ENCODE measurements around the gene GLB1L2.

The GLB1L2 gene

DNA sequence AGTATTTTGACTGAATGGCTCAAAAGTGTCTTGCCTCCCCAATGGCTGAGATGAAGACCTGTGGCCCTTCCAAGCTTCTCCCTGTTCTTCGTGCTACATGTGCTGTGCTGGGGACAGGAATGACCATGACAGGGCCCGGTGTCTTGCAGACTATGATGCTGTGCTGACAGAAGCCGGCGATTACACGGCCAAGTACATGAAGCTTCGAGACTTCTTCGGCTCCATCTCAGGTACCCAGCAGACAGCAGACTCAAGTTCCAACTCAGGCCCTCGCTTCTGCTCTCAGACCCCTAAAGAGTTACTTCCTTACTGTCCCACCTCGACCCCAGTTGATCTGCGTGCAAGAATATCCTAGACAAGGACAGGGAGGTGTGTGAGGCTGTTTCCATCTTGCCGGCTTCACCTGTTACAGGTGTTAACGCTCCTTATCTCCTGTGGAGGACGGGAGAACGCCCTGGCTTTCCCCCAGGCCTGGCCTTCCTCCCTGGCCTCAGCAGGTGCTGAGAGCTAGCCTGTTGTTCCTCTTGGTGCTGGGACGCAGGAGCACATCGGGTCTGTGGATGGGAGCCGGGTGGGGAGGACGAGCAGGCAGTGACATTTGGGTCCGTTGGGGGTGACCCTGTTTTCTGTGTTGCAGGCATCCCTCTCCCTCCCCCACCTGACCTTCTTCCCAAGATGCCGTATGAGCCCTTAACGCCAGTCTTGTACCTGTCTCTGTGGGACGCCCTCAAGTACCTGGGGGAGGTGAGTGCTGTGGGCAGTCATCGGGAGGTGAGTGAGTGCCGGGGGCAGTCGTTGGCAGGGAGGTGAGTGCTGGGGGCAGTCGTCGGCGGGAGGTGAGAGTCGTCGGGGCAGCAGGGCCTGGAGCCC is 38.1 kb downstream of the GLB1L2 start:
- DNase-seq (ENCODE audit: extremely low spot score), result no peak
- TF ChIP-seq CTCF (IDR thresholded peaks at IDR 0.05; ENCODE audit: control extremely low read depth, extremely low read depth, low read depth, missing control alignments), result no peak
- CTCF ChIA-PET, result interaction anchor here (1.1 kb wide), 1 partner anchor 10 kb away, joined by 3 read pairs; no protein-coding TSS in a partner anchor
- POLR2A ChIA-PET, result no interaction called here

DNA sequence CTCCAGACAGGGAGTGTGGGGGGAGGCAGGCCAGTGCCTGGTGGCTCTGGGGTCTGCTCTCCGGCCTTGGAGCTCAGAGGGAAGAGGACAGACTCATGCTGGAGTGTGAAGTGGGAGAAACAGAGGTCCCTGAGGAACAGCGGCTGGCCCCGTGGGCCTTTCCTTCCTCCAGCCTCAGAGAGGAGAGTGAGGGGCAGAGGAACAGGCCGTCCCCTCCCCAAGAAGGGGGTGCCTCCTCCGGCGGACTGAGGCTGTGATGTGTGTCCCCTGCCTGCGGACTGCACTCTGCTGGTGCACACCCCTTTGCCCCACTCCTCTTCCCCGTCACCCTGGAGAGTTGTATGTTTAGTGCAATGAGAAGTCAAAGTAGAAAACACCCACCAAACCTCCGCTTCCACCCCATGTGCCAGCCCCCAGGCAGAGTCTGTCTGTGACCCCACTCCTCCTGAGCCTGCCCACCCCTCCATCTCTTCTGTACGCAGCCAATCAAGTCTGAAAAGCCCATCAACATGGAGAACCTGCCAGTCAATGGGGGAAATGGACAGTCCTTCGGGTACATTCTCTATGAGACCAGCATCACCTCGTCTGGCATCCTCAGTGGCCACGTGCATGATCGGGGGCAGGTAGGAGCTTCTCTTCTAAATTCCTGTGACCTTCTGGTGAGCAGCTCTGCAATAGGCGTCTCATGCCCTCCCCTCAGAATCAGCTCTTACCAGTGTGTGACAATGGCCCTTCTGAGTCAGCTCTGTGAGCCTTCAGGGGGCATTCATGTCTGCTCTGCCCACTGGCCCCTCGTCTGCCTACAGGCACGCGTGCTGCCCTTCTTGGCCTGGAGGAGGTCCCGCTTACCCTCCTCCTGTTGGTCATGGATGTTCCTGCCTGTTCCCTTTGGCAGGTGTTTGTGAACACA is 39.0 kb downstream of the GLB1L2 start:
- no peak for DNase-seq (ENCODE audit: extremely low spot score)
- ChIA-PET CTCF (no interaction called here), POLR2A (no interaction called here)
- TF ChIP-seq CTCF (IDR thresholded peaks at IDR 0.05; ENCODE audit: control extremely low read depth, extremely low read depth, low read depth, missing control alignments), result no peak

DNA sequence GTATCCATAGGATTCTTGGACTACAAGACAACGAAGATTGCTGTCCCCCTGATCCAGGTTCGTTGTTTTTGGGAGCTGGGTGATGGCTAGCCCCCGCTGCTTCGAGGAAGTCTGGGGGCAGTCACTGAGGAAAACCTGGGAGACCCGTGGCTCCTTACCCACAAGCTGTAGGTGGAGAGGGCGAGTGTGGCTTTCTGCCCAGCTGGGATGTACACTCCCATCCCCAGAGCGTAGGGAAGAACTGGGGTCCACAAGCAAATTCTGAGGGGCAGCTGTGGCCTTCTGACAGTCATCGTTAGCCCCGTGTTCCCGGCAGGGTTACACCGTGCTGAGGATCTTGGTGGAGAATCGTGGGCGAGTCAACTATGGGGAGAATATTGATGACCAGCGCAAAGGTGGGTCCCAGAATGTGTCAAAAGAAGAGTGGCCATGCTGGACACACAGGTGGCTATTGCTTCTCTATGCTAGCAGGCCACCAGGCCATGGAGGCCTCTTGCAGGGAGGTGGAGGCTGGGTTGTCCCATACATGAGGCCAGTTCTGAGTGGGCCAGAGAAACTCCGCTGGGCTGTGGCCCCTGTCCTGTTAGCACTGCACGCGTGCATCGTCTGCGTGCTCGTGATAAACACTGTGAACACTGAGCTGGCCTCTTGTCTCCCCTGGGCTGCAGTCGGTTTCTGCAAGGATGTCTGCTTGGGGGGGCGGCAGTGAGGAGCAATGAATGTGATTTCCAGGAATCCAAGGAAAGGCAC is 39.8 kb downstream of the GLB1L2 start:
- TF ChIP-seq CTCF (IDR thresholded peaks at IDR 0.05; ENCODE audit: control extremely low read depth, extremely low read depth, low read depth, missing control alignments), result no peak
- ChIA-PET CTCF (no interaction called here), POLR2A (no interaction called here)
- DNase-seq (ENCODE audit: extremely low spot score), result no peak

DNA sequence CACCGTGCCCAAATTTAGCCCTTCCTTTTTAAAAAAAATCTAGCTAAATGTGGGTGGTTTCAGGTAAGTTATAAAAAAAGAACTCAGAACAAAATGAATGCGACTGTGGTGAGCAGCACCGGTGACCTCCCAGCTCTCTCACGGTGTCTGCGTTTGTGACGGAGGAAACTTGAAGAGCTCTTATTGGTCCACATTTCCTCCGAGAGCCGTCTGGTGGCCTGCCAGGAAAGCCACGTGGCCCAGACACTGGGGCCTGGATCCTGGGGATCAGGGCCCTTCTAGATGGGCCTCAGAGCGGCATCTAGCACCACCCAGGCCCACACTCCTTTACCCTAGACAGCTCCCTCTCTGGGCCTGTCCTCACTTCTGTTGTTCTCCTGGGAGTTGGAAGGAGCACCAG is 40.7 kb downstream of the GLB1L2 start:
- no peak for TF ChIP-seq CTCF (IDR thresholded peaks at IDR 0.05; ENCODE audit: control extremely low read depth, extremely low read depth, low read depth, missing control alignments)
- ChIA-PET POLR2A (no interaction called here), CTCF (no interaction called here)
- DNase-seq (ENCODE audit: extremely low spot score), result no peak

GRCh38 chr11:134372961-134373360 is 41.2 kb downstream of the GLB1L2 start:
- DNase-seq (ENCODE audit: extremely low spot score), result no peak
- CTCF ChIA-PET, result no interaction called here

More at GRCh38 chr11:134372961-134373360, 41.2 kb downstream of the GLB1L2 start:
- TF ChIP-seq CTCF (IDR thresholded peaks at IDR 0.05; ENCODE audit: control extremely low read depth, extremely low read depth, low read depth, missing control alignments), result no peak
- POLR2A ChIA-PET, result no interaction called here
